Parathyroid adenoma (tissue), 2 donors: Measurements from ENCODE around the gene RPL28.

ENCODE experiments used
- H2AFZ ChIP-seq: fragments of 300-600 bp; sonication (generic); one replicate; pipeline ENCODE4 v1.7.0; 2017; ENCODE audit warnings: antibody characterized with exemption, mild to moderate bottlenecking
- H3K27ac ChIP-seq: fragments of 300-600 bp; sonication (generic); one replicate; pipeline ENCODE4 v1.7.0; 2017
- H3K27me3 ChIP-seq: fragments of 300-600 bp; sonication (generic); one replicate; pipeline ENCODE4 v1.7.0; 2017; ENCODE audit warnings: low read length; ENCODE audit not compliant: control insufficient read depth, insufficient read depth
- H3K36me3 ChIP-seq: fragments of 300-600 bp; sonication (generic); one replicate; pipeline ENCODE4 v1.7.0; 2017; ENCODE audit warnings: low read length; ENCODE audit not compliant: control insufficient read depth, insufficient read depth
- H3K4me1 ChIP-seq: fragments of 300-600 bp; sonication (generic); one replicate; pipeline ENCODE4 v1.7.0; 2017; ENCODE audit warnings: control low read depth
- H3K4me2 ChIP-seq: fragments of 300-600 bp; sonication (generic); one replicate; pipeline ENCODE4 v1.7.0; 2017; ENCODE audit warnings: low read length
- H3K4me3 ChIP-seq: fragments of 300-600 bp; sonication (generic); one replicate; pipeline ENCODE4 v1.7.0; 2017; ENCODE audit warnings: low read depth, low read length
- H3K79me2 ChIP-seq: fragments of 300-600 bp; sonication (generic); one replicate; pipeline ENCODE4 v1.7.0; 2017; ENCODE audit warnings: control low read depth
- H3K9ac ChIP-seq: fragments of 300-600 bp; sonication (generic); one replicate; pipeline ENCODE4 v1.7.0; 2017; ENCODE audit warnings: mild to moderate bottlenecking
- H3K9me3 ChIP-seq: fragments of 300-600 bp; sonication (generic); one replicate; pipeline ENCODE4 v1.7.0; 2017; ENCODE audit warnings: low read length; ENCODE audit not compliant: control insufficient read depth
- CTCF ChIP-seq: fragments of 300-600 bp; sonication (generic); IDR thresholded peaks from one replicate; pipeline ENCODE4 v1.7.0; 2017; ENCODE audit warnings: antibody characterized with exemption, mild to moderate bottlenecking
- donor health status: primary hyperparathyroidism.

RPL28 gene

GRCh38 chr19:55437410-55437809 is 51.7 kb downstream of the RPL28 start:
- H3K9me3 ChIP-seq: no peaks in the 10 kb centered on the region
- H3K9ac ChIP-seq: no peak overlapping the region
- H2AFZ ChIP-seq: no peak overlapping the region
- no peak overlapping the region for H3K4me2 ChIP-seq
- no peak overlapping the region for H3K27ac ChIP-seq
- no peaks in the 10 kb centered on the region for H3K36me3 ChIP-seq
- TF ChIP-seq CTCF: no peak
- H3K79me2 ChIP-seq: no peaks in the 10 kb centered on the region
- H3K4me1 ChIP-seq: no peaks in the 10 kb centered on the region
- H3K4me3 ChIP-seq: no peak overlapping the region
- peaks cover 4% of the 10 kb centered on the region for H3K27me3 ChIP-seq

- Histone ChIP-seq H3K27me3 (peaks cover 4% of the 10 kb centered on the region), H3K79me2 (no peaks in the 10 kb centered on the region), H2AFZ (no peak overlapping the region), H3K4me1 (no peaks in the 10 kb centered on the region), H3K4me3 (no peak overlapping the region), H3K27ac (no peak overlapping the region), H3K9me3 (no peaks in the 10 kb centered on the region), H3K36me3 (no peaks in the 10 kb centered on the region), H3K9ac (no peak overlapping the region), H3K4me2 (no peak overlapping the region)
- TF ChIP-seq CTCF: no peak
Observed at GRCh38 chr19:55439052-55439451, 53.3 kb downstream of the RPL28 start.

GRCh38 chr19:55440411-55441105 is 54.8 kb downstream of the RPL28 start:
- no peak overlapping the region for H3K27ac ChIP-seq
- H3K4me2 ChIP-seq: no peak overlapping the region
- H3K9me3 ChIP-seq: no peaks in the 10 kb centered on the region
- H3K36me3 ChIP-seq: no peaks in the 10 kb centered on the region
- H3K27me3 ChIP-seq: peaks cover 4% of the 10 kb centered on the region
- TF ChIP-seq CTCF: no peak
- no peak overlapping the region for H3K4me3 ChIP-seq
- no peaks in the 10 kb centered on the region for H3K4me1 ChIP-seq
- H3K9ac ChIP-seq: no peak overlapping the region
- H2AFZ ChIP-seq: no peak overlapping the region
- no peaks in the 10 kb centered on the region for H3K79me2 ChIP-seq

GRCh38 chr19:55441319-55441691 is 55.6 kb downstream of the RPL28 start:
- Histone ChIP-seq H3K27ac (no peak overlapping the region), H3K27me3 (peaks cover 4% of the 10 kb centered on the region), H3K4me3 (no peak overlapping the region), H3K9me3 (no peaks in the 10 kb centered on the region), H3K4me1 (no peaks in the 10 kb centered on the region), H3K9ac (no peak overlapping the region), H3K36me3 (no peaks in the 10 kb centered on the region), H2AFZ (no peak overlapping the region), H3K79me2 (no peaks in the 10 kb centered on the region), H3K4me2 (no peak overlapping the region)
- TF ChIP-seq CTCF: no peak

GRCh38 chr19:55441692-55442321 is 56.1 kb downstream of the RPL28 start:
- no peak overlapping the region for H3K4me3 ChIP-seq
- H3K4me1 ChIP-seq: no peaks in the 10 kb centered on the region
- H3K36me3 ChIP-seq: no peaks in the 10 kb centered on the region
- no peak overlapping the region for H3K27ac ChIP-seq
- H3K27me3 ChIP-seq: peaks cover 4% of the 10 kb centered on the region
- H2AFZ ChIP-seq: no peak overlapping the region
- no peak overlapping the region for H3K4me2 ChIP-seq
- H3K9me3 ChIP-seq: no peaks in the 10 kb centered on the region
- no peak overlapping the region for H3K9ac ChIP-seq
- no peaks in the 10 kb centered on the region for H3K79me2 ChIP-seq
- TF ChIP-seq CTCF: no peak
